Smooth muscle cell (in vitro differentiated cells): ENCODE results near the gene PRKG1. TPM values are rescaled to one million over a fixed set of nuclear protein-coding genes. Genes with fewer than 3 reads are reported as not detected.
A peak's percentile ranks its signal among the peaks of the same experiment; 100 is the strongest.

ENCODE experiments used
- DNase-seq: peaks from one replicate; lab custom pipeline; 2025; ENCODE audit not compliant: unreplicated experiment; lab: John Stamatoyannopoulos, UW
- H2AFZ ChIP-seq: fragments of 200-600 bp; sonication (generic); 2 replicates; pipeline ENCODE4 v1.6.0; 2016; ENCODE audit warnings: antibody characterized with exemption, low read depth, mild to moderate bottlenecking
- H3F3A ChIP-seq: fragments of 200-600 bp; sonication (generic); 2 replicates; pipeline ENCODE4 v1.6.0; 2017; ENCODE audit warnings: antibody characterized with exemption, low read depth
- H3K27ac ChIP-seq: fragments of 200-600 bp; sonication (generic); 2 replicates; pipeline ENCODE4 v1.5.1; 2016; ENCODE audit warnings: low read depth, mild to moderate bottlenecking
- H3K27me3 ChIP-seq: fragments of 200-600 bp; sonication (generic); 2 replicates; pipeline ENCODE4 v1.6.1; 2016; ENCODE audit warnings: low read depth, mild to moderate bottlenecking
- H3K36me3 ChIP-seq: fragments of 200-600 bp; sonication (generic); 2 replicates; pipeline ENCODE4 v1.5.1; 2016; ENCODE audit warnings: low read depth
- H3K4me1 ChIP-seq: fragments of 200-600 bp; sonication (generic); 2 replicates; pipeline ENCODE4 v1.5.1; 2016; ENCODE audit warnings: low read depth
- H3K4me2 ChIP-seq: fragments of 200-600 bp; sonication (generic); 2 replicates; pipeline ENCODE4 v1.6.0; 2016; ENCODE audit warnings: mild to moderate bottlenecking
- H3K4me3 ChIP-seq: fragments of 200-600 bp; sonication (generic); 2 replicates; pipeline ENCODE4 v1.5.1; 2016; ENCODE audit warnings: mild to moderate bottlenecking
- H3K79me2 ChIP-seq: fragments of 200-600 bp; sonication (generic); 2 replicates; pipeline ENCODE4 v1.6.0; 2016; ENCODE audit warnings: low read depth, mild to moderate bottlenecking
- H3K9ac ChIP-seq: fragments of 200-600 bp; sonication (generic); 2 replicates; pipeline ENCODE4 v1.6.0; 2016; ENCODE audit warnings: low read depth
- H3K9me3 ChIP-seq: fragments of 200-600 bp; sonication (generic); replicated peaks from 2 replicates; pipeline ENCODE4 v1.5.1; 2016; ENCODE audit warnings: low read depth
- H4K20me1 ChIP-seq: fragments of 200-600 bp; sonication (generic); 2 replicates; pipeline ENCODE4 v1.6.0; 2016; ENCODE audit warnings: low read depth
- WGBS: methylation state at CpG from one replicate; pipeline ENCODE4 v1.1.7; 2016; ENCODE audit warnings: low lambda C conversion rate; 5-methylcytosine and 5-hydroxymethylcytosine counted together
- polyA plus RNA-seq: library from polyadenylated mRNA; unstranded; fragments of >200 nt; fragmentation: Nextera tagmentation; extraction: Ambion mirVana; gene quantifications from 2 replicates; pipeline ENCODE4 v1.2.1, GENCODE V29; 2016
- total RNA-seq: library from RNA; depleted of rRNA; stranded (reverse); fragments of >200 nt; gene quantifications from 2 replicates; pipeline ENCODE4 v1.2.3, GENCODE V29; 2014
- TF ChIP-seq, protein P1 (sequence below): fragments of 200-600 bp; sonication (generic); IDR thresholded peaks from 2 replicates; pipeline ENCODE4 v1.5.1; 2017; ENCODE audit warnings: borderline replicate concordance, mild to moderate bottlenecking, antibody characterized with exemption; ENCODE audit not compliant: insufficient read depth, poor library complexity, severe bottlenecking

The PRKG1 gene
- total and polyA plus RNA-seq, 2 experiments from 2014 or later: 7.2 to 13.4 TPM

DNA sequence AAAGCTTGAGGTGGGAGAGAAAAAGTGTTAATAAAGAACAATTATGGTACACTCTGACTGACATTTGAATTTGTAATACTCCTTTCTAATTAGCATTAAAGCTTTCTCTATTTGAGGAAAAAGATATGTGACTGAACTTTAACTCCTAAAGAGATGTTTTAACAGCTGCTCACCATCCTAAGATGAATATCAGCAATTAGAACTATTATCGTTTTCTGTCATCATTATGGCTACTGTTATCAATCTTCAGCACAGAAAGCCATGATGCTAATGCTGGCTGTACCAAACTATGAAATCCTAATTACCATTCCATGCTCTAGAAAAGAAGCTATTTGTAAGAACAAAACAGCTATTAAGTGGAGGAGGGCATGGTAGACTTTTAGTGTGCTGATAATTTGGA lies 853.9 kb downstream of the PRKG1 start:
- Histone ChIP-seq H3K79me2 (no peaks in the 10 kb centered on the region), H3K27me3 (no peaks in the 10 kb centered on the region), H3K4me3 (no peak overlapping the region), H3K9me3 (no peaks in the 10 kb centered on the region), H3K9ac (no peak overlapping the region), H3K36me3 (no peaks in the 10 kb centered on the region), H3K4me1 (peaks cover 6% of the 10 kb centered on the region), H4K20me1 (no peaks in the 10 kb centered on the region), H3K4me2 (no peak overlapping the region), H2AFZ (no peak overlapping the region), H3K27ac (no peak overlapping the region), H3F3A (no peaks in the 10 kb centered on the region)
- 79% methylated on average over 1 of the region's 1 CpG for WGBS
- no peak for DNase-seq
- TF ChIP-seq, protein P1, sequence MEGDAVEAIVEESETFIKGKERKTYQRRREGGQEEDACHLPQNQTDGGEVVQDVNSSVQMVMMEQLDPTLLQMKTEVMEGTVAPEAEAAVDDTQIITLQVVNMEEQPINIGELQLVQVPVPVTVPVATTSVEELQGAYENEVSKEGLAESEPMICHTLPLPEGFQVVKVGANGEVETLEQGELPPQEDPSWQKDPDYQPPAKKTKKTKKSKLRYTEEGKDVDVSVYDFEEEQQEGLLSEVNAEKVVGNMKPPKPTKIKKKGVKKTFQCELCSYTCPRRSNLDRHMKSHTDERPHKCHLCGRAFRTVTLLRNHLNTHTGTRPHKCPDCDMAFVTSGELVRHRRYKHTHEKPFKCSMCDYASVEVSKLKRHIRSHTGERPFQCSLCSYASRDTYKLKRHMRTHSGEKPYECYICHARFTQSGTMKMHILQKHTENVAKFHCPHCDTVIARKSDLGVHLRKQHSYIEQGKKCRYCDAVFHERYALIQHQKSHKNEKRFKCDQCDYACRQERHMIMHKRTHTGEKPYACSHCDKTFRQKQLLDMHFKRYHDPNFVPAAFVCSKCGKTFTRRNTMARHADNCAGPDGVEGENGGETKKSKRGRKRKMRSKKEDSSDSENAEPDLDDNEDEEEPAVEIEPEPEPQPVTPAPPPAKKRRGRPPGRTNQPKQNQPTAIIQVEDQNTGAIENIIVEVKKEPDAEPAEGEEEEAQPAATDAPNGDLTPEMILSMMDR: no peak

DNA sequence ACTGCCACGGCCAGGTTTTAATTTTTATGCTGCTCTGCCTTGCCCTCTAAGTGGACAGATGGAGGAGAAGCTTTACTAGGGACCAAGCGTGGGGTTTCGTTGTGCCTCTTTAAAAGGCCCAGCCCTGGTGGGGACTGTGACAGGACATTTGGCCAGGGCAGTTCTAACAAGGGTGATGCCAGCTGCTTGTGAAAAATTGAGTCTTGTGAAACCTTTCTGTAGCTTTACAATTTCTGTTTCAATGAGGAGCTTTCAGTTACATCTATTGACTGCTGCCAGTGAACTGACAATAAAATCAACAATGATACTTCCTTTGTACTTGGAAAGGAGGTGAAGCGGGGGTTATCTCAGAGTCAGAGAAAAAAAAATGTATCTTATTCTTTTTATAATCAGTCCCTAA lies 858.2 kb downstream of the PRKG1 start:
- no peak overlapping the region for H3K4me3 ChIP-seq
- no peaks in the 10 kb centered on the region for H3K27me3 ChIP-seq
- no peak overlapping the region for H3K27ac ChIP-seq
- H4K20me1 ChIP-seq: no peaks in the 10 kb centered on the region
- H3K36me3 ChIP-seq: no peaks in the 10 kb centered on the region
- H3K9ac ChIP-seq: no peak overlapping the region
- no peak for DNase-seq
- H3K4me1 ChIP-seq: peaks cover 21% of the 10 kb centered on the region
- 95% methylated on average over 4 of the region's 4 CpGs for WGBS
- TF ChIP-seq, protein P1: no peak
- no peak overlapping the region for H2AFZ ChIP-seq
- H3K4me2 ChIP-seq: no peak overlapping the region
- no peaks in the 10 kb centered on the region for H3K9me3 ChIP-seq
- H3F3A ChIP-seq: peaks cover 7% of the 10 kb centered on the region
- H3K79me2 ChIP-seq: no peaks in the 10 kb centered on the region

- no peaks in the 10 kb centered on the region for H3K9me3 ChIP-seq
- H3K27ac ChIP-seq: no peak overlapping the region
- H3K36me3 ChIP-seq: no peaks in the 10 kb centered on the region
- no peak for DNase-seq
- H3K4me2 ChIP-seq: no peak overlapping the region
- no peaks in the 10 kb centered on the region for H4K20me1 ChIP-seq
- peaks cover 15% of the 10 kb centered on the region for H3K4me1 ChIP-seq
- 80% methylated on average over 5 of the region's 5 CpGs for WGBS
- no peak overlapping the region for H3K4me3 ChIP-seq
- H3K27me3 ChIP-seq: no peaks in the 10 kb centered on the region
- H2AFZ ChIP-seq: no peak overlapping the region
- no peaks in the 10 kb centered on the region for H3K79me2 ChIP-seq
- TF ChIP-seq, protein P1: no peak
- H3F3A ChIP-seq: peaks cover 7% of the 10 kb centered on the region
- no peak overlapping the region for H3K9ac ChIP-seq
Measured at GRCh38 chr10:51934373-51934772, 860.1 kb downstream of the PRKG1 start.

- no peak overlapping the region for H3K4me2 ChIP-seq
- peaks cover 7% of the 10 kb centered on the region for H3F3A ChIP-seq
- TF ChIP-seq, protein P1: no peak
- DNase-seq: no peak
- no peaks in the 10 kb centered on the region for H4K20me1 ChIP-seq
- H3K27me3 ChIP-seq: no peaks in the 10 kb centered on the region
- peaks cover 15% of the 10 kb centered on the region for H3K4me1 ChIP-seq
- no peaks in the 10 kb centered on the region for H3K9me3 ChIP-seq
- H3K36me3 ChIP-seq: no peaks in the 10 kb centered on the region
- 87% methylated on average over 5 of the region's 5 CpGs for WGBS
- H3K9ac ChIP-seq: no peak overlapping the region
- no peak overlapping the region for H3K4me3 ChIP-seq
- no peak overlapping the region for H2AFZ ChIP-seq
- peak overlapping the region; percentile 94 for H3K27ac ChIP-seq
- no peaks in the 10 kb centered on the region for H3K79me2 ChIP-seq
Measured at GRCh38 chr10:51935341-51935740, 861.1 kb downstream of the PRKG1 start.
